Measurements from ENCODE around the gene EMP3.

DNA sequence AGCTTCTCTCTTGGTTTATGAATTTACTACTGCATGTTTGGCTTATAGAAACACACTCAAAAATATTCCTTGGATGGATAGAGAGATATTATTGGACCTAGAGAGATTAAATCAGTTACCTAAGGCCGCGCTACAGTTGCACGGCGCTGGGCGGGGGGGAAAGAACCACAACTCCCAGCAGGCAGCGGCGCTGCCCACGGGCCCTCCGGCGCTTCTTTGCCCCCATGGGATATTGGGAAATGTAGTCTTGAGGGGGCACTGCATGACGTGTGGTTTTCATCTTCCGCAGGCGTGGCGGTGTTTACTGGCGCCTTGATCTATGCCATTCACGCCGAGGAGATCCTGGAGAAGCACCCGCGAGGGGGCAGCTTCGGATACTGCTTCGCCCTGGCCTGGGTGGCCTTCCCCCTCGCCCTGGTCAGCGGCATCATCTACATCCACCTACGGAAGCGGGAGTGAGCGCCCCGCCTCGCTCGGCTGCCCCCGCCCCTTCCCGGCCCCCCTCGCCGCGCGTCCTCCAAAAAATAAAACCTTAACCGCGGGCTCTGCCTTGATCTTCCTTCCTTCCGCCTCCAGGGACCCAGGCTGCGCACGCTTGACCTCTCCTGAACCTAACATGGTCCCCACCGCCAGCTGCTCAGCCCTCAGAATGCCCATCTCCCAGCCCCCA lies 4.8 kb downstream of the EMP3 start:
- TF ChIP-seq, protein P1, sequence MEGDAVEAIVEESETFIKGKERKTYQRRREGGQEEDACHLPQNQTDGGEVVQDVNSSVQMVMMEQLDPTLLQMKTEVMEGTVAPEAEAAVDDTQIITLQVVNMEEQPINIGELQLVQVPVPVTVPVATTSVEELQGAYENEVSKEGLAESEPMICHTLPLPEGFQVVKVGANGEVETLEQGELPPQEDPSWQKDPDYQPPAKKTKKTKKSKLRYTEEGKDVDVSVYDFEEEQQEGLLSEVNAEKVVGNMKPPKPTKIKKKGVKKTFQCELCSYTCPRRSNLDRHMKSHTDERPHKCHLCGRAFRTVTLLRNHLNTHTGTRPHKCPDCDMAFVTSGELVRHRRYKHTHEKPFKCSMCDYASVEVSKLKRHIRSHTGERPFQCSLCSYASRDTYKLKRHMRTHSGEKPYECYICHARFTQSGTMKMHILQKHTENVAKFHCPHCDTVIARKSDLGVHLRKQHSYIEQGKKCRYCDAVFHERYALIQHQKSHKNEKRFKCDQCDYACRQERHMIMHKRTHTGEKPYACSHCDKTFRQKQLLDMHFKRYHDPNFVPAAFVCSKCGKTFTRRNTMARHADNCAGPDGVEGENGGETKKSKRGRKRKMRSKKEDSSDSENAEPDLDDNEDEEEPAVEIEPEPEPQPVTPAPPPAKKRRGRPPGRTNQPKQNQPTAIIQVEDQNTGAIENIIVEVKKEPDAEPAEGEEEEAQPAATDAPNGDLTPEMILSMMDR (IDR thresholded peaks at IDR 0.05), result no peak
- no peak for TF ChIP-seq EZH2 (IDR thresholded peaks at IDR 0.05)
